ENCODE measurements around the gene SFTPD. TPM values are rescaled to one million over a fixed set of nuclear protein-coding genes. Genes with fewer than 3 reads are reported as not detected.

Gene SFTPD
- total and polyA plus RNA-seq, 3 experiments from 2014 or later: not detected

DNA sequence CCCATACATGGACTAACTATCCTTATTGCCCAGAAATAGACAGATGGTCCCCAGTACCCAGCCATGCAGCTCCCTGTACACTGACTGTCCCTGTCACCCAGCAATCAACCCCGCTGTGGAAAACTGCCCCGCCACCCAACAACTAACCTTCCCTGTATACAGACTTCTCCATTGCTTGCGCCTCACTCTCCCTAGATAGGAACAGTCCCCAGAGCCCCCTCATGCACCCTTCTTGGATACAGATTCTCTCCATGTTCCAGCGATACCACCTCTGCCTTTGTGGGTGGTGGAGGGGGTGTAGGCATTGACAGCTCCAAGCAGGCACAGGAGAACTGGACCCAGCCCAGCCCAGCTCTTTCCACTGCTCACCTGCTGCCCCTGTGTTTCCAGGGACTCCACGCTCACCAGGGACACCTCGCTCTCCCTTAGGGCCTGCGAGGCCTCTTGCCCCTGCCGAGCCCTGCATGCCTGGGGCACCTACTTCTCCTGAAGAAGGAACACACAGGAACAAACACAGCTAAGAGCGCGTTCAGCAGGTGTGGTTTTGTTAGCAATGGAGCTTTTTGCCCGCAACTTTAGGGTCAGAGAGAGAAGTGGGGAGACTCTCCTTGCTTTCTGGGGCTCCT, 7.2 kb downstream of the SFTPD start:
- Mint-ChIP-seq H3K4me1 (peaks cover 7 to 13% (median 11%) of the 10 kb centered on the region in 3 donors), H3K36me3 (no peaks in the 10 kb centered on the region), H3K27ac (no peak overlapping the region), H3K27me3 (peaks cover 5 to 23% of the 10 kb centered on the region in 2 donors), H3K4me3 (no peak overlapping the region), H3K9me3 (no peaks in the 10 kb centered on the region)
- Histone ChIP-seq H3K4me1 (ENCODE audit: insufficient read depth, low read length) (no peaks in the 10 kb centered on the region), H3K9me3 (ENCODE audit: low read length) (no peaks in the 10 kb centered on the region), H3K27me3 (ENCODE audit: insufficient read depth, low read length, poor library complexity, severe bottlenecking) (no peaks in the 10 kb centered on the region), H3K36me3 (ENCODE audit: insufficient read depth, low read length) (no peaks in the 10 kb centered on the region), H3K27ac (ENCODE audit: low read depth, low read length) (no peak overlapping the region), H3K4me3 (ENCODE audit: low read length) (no peak overlapping the region)
- DNase-seq: no peak
- CTCF ChIA-PET: interaction anchor here (1.6 kb wide), 1 partner anchor 11 kb away, joined by 4 read pairs; no protein-coding TSS in a partner anchor
- POLR2A ChIA-PET: no interaction called here

DNA sequence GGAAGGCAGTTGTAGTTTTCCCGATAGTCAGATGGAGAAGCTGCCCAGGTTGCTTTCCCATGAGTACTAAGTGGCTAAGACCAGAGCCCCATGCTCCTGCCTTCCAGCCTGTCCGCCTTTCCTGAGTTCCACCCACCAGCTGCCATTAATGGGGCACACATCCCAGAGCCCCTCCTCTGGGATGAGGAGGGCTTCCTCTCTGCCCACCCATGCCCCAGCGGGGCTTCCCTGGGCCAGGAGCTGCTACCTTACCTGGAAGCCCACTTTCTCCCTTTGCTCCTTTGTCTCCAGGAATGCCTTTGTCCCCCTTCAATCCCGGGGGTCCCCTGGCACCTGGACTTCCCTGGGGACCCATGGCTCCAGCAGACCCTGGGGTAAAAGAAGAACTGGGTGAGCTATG, 7.8 kb downstream of the SFTPD start:
- CTCF ChIA-PET: interaction anchor here (1.6 kb wide), 1 partner anchor 11 kb away, joined by 4 read pairs; no protein-coding TSS in a partner anchor
- no peaks in the 10 kb centered on the region for H3K27me3 ChIP-seq (ENCODE audit: insufficient read depth, low read length, poor library complexity, severe bottlenecking)
- POLR2A ChIA-PET: no interaction called here
- H3K9me3 Mint-ChIP-seq: no peaks in the 10 kb centered on the region
- H3K36me3 ChIP-seq (ENCODE audit: insufficient read depth, low read length): no peaks in the 10 kb centered on the region
- H3K27ac Mint-ChIP-seq: no peak overlapping the region
- no peak overlapping the region for H3K4me3 ChIP-seq (ENCODE audit: low read length)
- no peak for DNase-seq
- H3K9me3 ChIP-seq (ENCODE audit: low read length): no peaks in the 10 kb centered on the region
- peaks cover 7 to 13% (median 11%) of the 10 kb centered on the region in 3 donors for H3K4me1 Mint-ChIP-seq
- H3K4me1 ChIP-seq (ENCODE audit: insufficient read depth, low read length): no peaks in the 10 kb centered on the region
- no peak overlapping the region for H3K27ac ChIP-seq (ENCODE audit: low read depth, low read length)
- no peaks in the 10 kb centered on the region for H3K36me3 Mint-ChIP-seq
- peaks cover 5 to 29% of the 10 kb centered on the region in 2 donors for H3K27me3 Mint-ChIP-seq
- H3K4me3 Mint-ChIP-seq: no peak overlapping the region

DNA sequence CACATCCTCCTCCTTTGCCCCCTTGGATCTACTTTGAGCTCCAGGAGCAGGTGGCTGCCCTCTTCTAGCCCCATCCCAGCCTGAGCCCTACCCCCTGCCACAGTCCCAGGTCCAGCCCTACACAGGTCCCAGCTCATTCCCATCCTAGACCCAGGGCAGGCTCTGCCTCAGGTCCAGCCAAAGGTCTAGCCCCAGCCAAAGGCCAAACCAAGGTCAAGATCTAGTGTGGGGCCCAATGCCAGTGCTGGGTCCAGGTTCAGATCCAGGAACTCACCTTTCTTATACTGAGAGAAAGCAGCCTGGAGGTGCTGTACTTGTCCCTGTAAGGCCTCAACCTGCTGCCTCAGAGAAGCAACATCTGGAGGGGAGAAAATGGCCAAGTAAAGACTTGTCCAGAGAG, 8.5 kb downstream of the SFTPD start:
- no peak overlapping the region for H3K27ac Mint-ChIP-seq
- H3K9me3 ChIP-seq (ENCODE audit: low read length): no peaks in the 10 kb centered on the region
- ChIA-PET CTCF (no interaction called here), POLR2A (no interaction called here)
- H3K27me3 Mint-ChIP-seq: peaks cover 5 to 32% of the 10 kb centered on the region in 2 donors
- H3K4me1 ChIP-seq (ENCODE audit: insufficient read depth, low read length): no peaks in the 10 kb centered on the region
- no peaks in the 10 kb centered on the region for H3K36me3 ChIP-seq (ENCODE audit: insufficient read depth, low read length)
- H3K4me3 ChIP-seq (ENCODE audit: low read length): no peak overlapping the region
- no peak overlapping the region for H3K27ac ChIP-seq (ENCODE audit: low read depth, low read length)
- no peak for DNase-seq
- H3K27me3 ChIP-seq (ENCODE audit: insufficient read depth, low read length, poor library complexity, severe bottlenecking): no peaks in the 10 kb centered on the region
- no peaks in the 10 kb centered on the region for H3K9me3 Mint-ChIP-seq
- H3K4me1 Mint-ChIP-seq: peaks cover 7 to 13% (median 11%) of the 10 kb centered on the region in 3 donors
- H3K36me3 Mint-ChIP-seq: no peaks in the 10 kb centered on the region
- no peak overlapping the region for H3K4me3 Mint-ChIP-seq

DNA sequence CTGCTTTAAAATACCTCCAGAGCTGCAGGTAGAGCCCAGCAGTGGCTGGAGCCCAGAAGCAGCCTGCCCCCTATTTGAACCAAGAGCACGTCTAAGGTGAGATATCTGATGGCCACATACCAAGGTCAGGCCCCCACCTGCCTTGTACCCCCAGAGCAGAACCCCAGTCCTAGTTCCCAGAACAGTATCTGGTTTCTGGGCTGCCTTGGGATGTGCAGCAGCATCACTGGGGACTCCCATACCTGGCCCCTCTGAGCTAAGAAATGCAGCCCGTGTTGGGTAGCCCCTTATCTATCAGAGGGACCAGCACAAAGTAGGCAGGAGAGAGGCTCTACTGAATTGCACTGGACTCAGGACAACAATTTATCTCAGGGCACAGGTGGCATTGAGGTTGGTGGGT, 8.9 kb downstream of the SFTPD start:
- H3K4me1 ChIP-seq (ENCODE audit: insufficient read depth, low read length): no peaks in the 10 kb centered on the region
- no peak for DNase-seq
- H3K9me3 ChIP-seq (ENCODE audit: low read length): no peaks in the 10 kb centered on the region
- Mint-ChIP-seq H3K27me3 (peaks cover 5 to 36% of the 10 kb centered on the region in 2 donors), H3K4me3 (no peak overlapping the region), H3K27ac (no peak overlapping the region), H3K9me3 (no peaks in the 10 kb centered on the region), H3K36me3 (no peaks in the 10 kb centered on the region), H3K4me1 (peaks cover 7 to 13% (median 11%) of the 10 kb centered on the region in 3 donors)
- ChIA-PET POLR2A (no interaction called here), CTCF (no interaction called here)
- no peaks in the 10 kb centered on the region for H3K36me3 ChIP-seq (ENCODE audit: insufficient read depth, low read length)
- H3K27ac ChIP-seq (ENCODE audit: low read depth, low read length): no peak overlapping the region
- H3K27me3 ChIP-seq (ENCODE audit: insufficient read depth, low read length, poor library complexity, severe bottlenecking): no peaks in the 10 kb centered on the region
- H3K4me3 ChIP-seq (ENCODE audit: low read length): no peak overlapping the region

DNA sequence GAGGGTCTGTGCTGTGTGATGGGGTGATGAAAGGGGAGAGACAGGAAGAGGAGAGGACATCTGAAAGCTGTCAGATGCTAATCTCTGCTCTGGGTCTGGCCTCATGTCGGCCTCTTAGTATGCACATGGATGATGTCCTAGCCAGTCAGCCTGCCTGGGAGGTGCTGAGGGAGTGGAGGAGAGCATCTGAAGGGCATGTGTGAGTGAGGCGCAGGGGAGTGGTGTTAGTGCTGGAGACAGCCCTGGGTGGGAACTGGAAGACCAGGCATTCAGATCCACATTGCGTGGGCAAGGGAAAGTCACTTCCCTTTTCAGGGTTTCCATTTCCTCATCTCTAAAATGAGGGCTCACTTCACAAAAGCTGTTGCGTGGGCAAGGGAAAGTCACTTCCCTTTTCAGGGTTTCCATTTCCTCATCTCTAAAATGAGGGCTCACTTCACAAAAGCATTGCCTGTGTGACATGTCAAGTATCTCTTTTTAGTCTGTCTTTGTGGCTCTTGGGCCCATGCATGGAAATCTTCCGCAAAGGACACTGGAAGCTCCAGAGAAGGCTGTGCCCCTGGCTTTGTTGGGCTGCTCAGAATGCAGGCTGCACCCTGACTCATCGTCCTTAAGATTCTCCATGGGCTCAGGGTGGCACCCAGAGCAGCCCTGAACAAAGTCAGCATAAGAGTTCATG, 10.0 kb downstream of the SFTPD start:
- H3K4me1 Mint-ChIP-seq: peaks cover 7 to 13% (median 11%) of the 10 kb centered on the region in 3 donors
- no peaks in the 10 kb centered on the region for H3K9me3 ChIP-seq (ENCODE audit: low read length)
- H3K27me3 ChIP-seq (ENCODE audit: insufficient read depth, low read length, poor library complexity, severe bottlenecking): no peaks in the 10 kb centered on the region
- no peak overlapping the region for H3K4me3 ChIP-seq (ENCODE audit: low read length)
- H3K27me3 Mint-ChIP-seq: peaks cover 5 to 37% of the 10 kb centered on the region in 2 donors
- no peak overlapping the region for H3K27ac ChIP-seq (ENCODE audit: low read depth, low read length)
- peak overlapping the region in 1 of 7 donors; percentile 15 for H3K4me3 Mint-ChIP-seq
- no peak for DNase-seq
- no peaks in the 10 kb centered on the region for H3K9me3 Mint-ChIP-seq
- no peaks in the 10 kb centered on the region for H3K36me3 Mint-ChIP-seq
- peak overlapping the region in 2 of 8 donors; percentile 25 to 70 for H3K27ac Mint-ChIP-seq
- ChIA-PET CTCF (interaction anchor here (0.9 kb wide), 1 partner anchor 9 kb away, joined by 3 read pairs; no protein-coding TSS in a partner anchor), POLR2A (no interaction called here)
- no peaks in the 10 kb centered on the region for H3K4me1 ChIP-seq (ENCODE audit: insufficient read depth, low read length)
- no peaks in the 10 kb centered on the region for H3K36me3 ChIP-seq (ENCODE audit: insufficient read depth, low read length)

GRCh38 chr10:79937701-79938151, 11.2 kb downstream of the SFTPD start:
- H3K27me3 Mint-ChIP-seq: peaks cover 1 to 38% of the 10 kb centered on the region in 2 donors
- ChIA-PET POLR2A (no interaction called here), CTCF (no interaction called here)
- Histone ChIP-seq H3K36me3 (ENCODE audit: insufficient read depth, low read length) (no peaks in the 10 kb centered on the region), H3K27me3 (ENCODE audit: insufficient read depth, low read length, poor library complexity, severe bottlenecking) (no peaks in the 10 kb centered on the region), H3K27ac (ENCODE audit: low read depth, low read length) (no peak overlapping the region), H3K9me3 (ENCODE audit: low read length) (no peaks in the 10 kb centered on the region), H3K4me3 (ENCODE audit: low read length) (no peak overlapping the region), H3K4me1 (ENCODE audit: insufficient read depth, low read length) (no peaks in the 10 kb centered on the region)
- no peak overlapping the region for H3K27ac Mint-ChIP-seq
- no peak overlapping the region for H3K4me3 Mint-ChIP-seq
- no peak for DNase-seq
- no peaks in the 10 kb centered on the region for H3K36me3 Mint-ChIP-seq
- H3K4me1 Mint-ChIP-seq: peaks cover 7 to 13% (median 11%) of the 10 kb centered on the region in 3 donors
- no peaks in the 10 kb centered on the region for H3K9me3 Mint-ChIP-seq

- Histone ChIP-seq H3K27me3 (ENCODE audit: insufficient read depth, low read length, poor library complexity, severe bottlenecking) (no peaks in the 10 kb centered on the region), H3K4me3 (ENCODE audit: low read length) (no peak overlapping the region), H3K27ac (ENCODE audit: low read depth, low read length) (no peak overlapping the region), H3K9me3 (ENCODE audit: low read length) (no peaks in the 10 kb centered on the region), H3K36me3 (ENCODE audit: insufficient read depth, low read length) (no peaks in the 10 kb centered on the region), H3K4me1 (ENCODE audit: insufficient read depth, low read length) (no peaks in the 10 kb centered on the region)
- POLR2A ChIA-PET: no interaction called here
- no peak overlapping the region for H3K4me3 Mint-ChIP-seq
- DNase-seq: no peak
- H3K27ac Mint-ChIP-seq: no peak overlapping the region
- H3K36me3 Mint-ChIP-seq: no peaks in the 10 kb centered on the region
- peaks cover 7 to 13% (median 11%) of the 10 kb centered on the region in 3 donors for H3K4me1 Mint-ChIP-seq
- CTCF ChIA-PET: no interaction called here
- H3K27me3 Mint-ChIP-seq: peaks cover 1 to 42% of the 10 kb centered on the region in 2 donors
- no peaks in the 10 kb centered on the region for H3K9me3 Mint-ChIP-seq
Measured at GRCh38 chr10:79936625-79937615, 12.0 kb downstream of the SFTPD start.
